ENCODE measurements around the gene RPUSD3. TPM values are rescaled to one million over a fixed set of nuclear protein-coding genes. Genes with fewer than 3 reads are reported as not detected.

The RPUSD3 gene
- total and polyA plus RNA-seq, 2 of the 4 experiments (the other 2 are of a cell fraction) = 30.3 to 49.4 TPM

- no TSS peak for BruUV-seq (replicated peaks)
- in situ Hi-C loops (cut with MboI; ENCODE audit: low sequenced_read_pairs) = no loop called here
- TF ChIP-seq MAFK (IDR thresholded peaks at IDR 0.05; ENCODE audit: low read depth, low read length) (no peak), CHD1 (IDR thresholded peaks at IDR 0.05; ENCODE audit: low read depth, low read length) (no peak), SMC3 (IDR thresholded peaks at IDR 0.05; ENCODE audit: low read depth, low read length) (no peak), ELK1 (IDR thresholded peaks at IDR 0.05; ENCODE audit: borderline replicate concordance, low read depth, low read length) (no peak), CEBPB (IDR thresholded peaks at IDR 0.05; ENCODE audit: low read depth, low read length) (no peak), POLR2A (IDR thresholded peaks at IDR 0.05; ENCODE audit: low read depth, low read length) (no peak)
These were observed 25.0 kb downstream of the RPUSD3 start for GRCh38 chr3:9818666-9819335.

More at GRCh38 chr3:9818666-9819335, 25.0 kb downstream of the RPUSD3 start:
- Histone ChIP-seq H3K79me1 (ENCODE audit: low read depth in 1 of 2, low read length in 2 of 2) (no peaks in the 10 kb centered on the region), H4K91ac (ENCODE audit: insufficient read depth, low read depth, low read length) (no peak overlapping the region), H4K20me1 (ENCODE audit: insufficient read depth, low read length) (no peaks in the 10 kb centered on the region; the same call in 1 of the 2 replicates), H3K4me2 (ENCODE audit: low read depth, low read length) (no peak overlapping the region), H2AK9ac (replicated peaks; ENCODE audit: low read depth, low read length, poor library complexity) (peak overlapping the region; percentile 55), H2BK5ac (ENCODE audit: low read depth, low read length, poor library complexity, severe bottlenecking) (no peak overlapping the region), H3K14ac (replicated peaks; ENCODE audit: low read depth, low read length) (no peak overlapping the region), H3K9ac (ENCODE audit: low read depth, low read length) (no peak overlapping the region), H2BK120ac (ENCODE audit: low read depth, low read length) (no peak overlapping the region), H3K27ac (ENCODE audit: insufficient read depth, low read length) (no peak overlapping the region), H2BK20ac (ENCODE audit: low read depth, low read length) (no peak overlapping the region), H4K5ac (ENCODE audit: low read depth, low read length) (no peak overlapping the region), H3K4me1 (ENCODE audit: control insufficient read depth, insufficient read depth, low read length) (no peaks in the 10 kb centered on the region), H2BK15ac (ENCODE audit: low read depth, low read length) (no peak overlapping the region), H3K18ac (ENCODE audit: low read depth, low read length) (no peak overlapping the region), H3K9me3 (ENCODE audit: control insufficient read depth, insufficient read depth, low read length) (no peaks in the 10 kb centered on the region), H3K27me3 (ENCODE audit: control insufficient read depth, insufficient read depth, low read length) (no peaks in the 10 kb centered on the region), H3K9me1 (ENCODE audit: insufficient read depth, low read length) (peaks cover 11% of the 10 kb centered on the region), H3K36me3 (ENCODE audit: control insufficient read depth, insufficient read depth, low read length) (peaks cover 4% of the 10 kb centered on the region), H3K23ac (ENCODE audit: low read depth, low read length) (no peak overlapping the region), H3K4me3 (ENCODE audit: insufficient read depth, low read depth, low read length) (no peak overlapping the region), H4K8ac (ENCODE audit: low read depth in 2 of 2, low read length in 2 of 2) (no peak overlapping the region), H2AK5ac (ENCODE audit: low read depth, low read length) (no peak overlapping the region), H2AFZ (replicated peaks; ENCODE audit: low read length, poor library complexity) (no peak overlapping the region), H3K4ac (ENCODE audit: low read depth, low read length) (no peak overlapping the region), H3K56ac (ENCODE audit: extremely low read depth, insufficient read depth, low read length) (no peak overlapping the region)
- ChIA-PET CTCF (no interaction called here), POLR2A (ENCODE audit: unreplicated experiment) (no interaction called here)
- dilution Hi-C loops (cut with HindIII; ENCODE audit: low sequenced_read_pairs, unreplicated experiment) (no loop called here), intact Hi-C loops (cut with micrococcal nuclease) (no loop called here)
- ATAC-seq (ENCODE audit: low read depth) (no peak), DNase-seq (no peak)
- WGBS, 2 experiments (ENCODE audit: extremely low coverage in 2 of 2, insufficient read length in 1 of 2) = 92% methylated on average over 3 of the region's 7 CpGs; no CpG with 5 or more reads in 1 of the 2 experiments
